Measurements from ENCODE around the gene CD7.

- TF ChIP-seq CTCF (IDR thresholded peaks at IDR 0.05; ENCODE audit: low read depth, low read length, poor library complexity, severe bottlenecking), result no peak
- no peak for TF ChIP-seq EZH2phosphoT487 (IDR thresholded peaks at IDR 0.05; ENCODE audit: borderline replicate concordance, low read length)
Observed at GRCh38 chr17:82346342-82347300, 29.2 kb upstream of the CD7 start.

Data from DOHH2 (cell line).